GM23338 (cell line): ENCODE measurements around the gene XPNPEP1. TPM values are rescaled to one million over a fixed set of nuclear protein-coding genes. Genes with fewer than 3 reads are reported as not detected.

ENCODE experiments used
- ATAC-seq: fragments of 200-7000 bp; cut with Tn5 transposase; 3 replicates; pipeline ENCODE4 v1.9.1; 2020
- DNase-seq: peaks from one replicate; pipeline ENCODE4 v3.0.0-alpha.2; 2015; ENCODE audit warnings: low spot score
- H2AFZ ChIP-seq: fragments of 200-600 bp; sonication (generic); 2 replicates; pipeline ENCODE4 v1.8.0; 2016; ENCODE audit warnings: antibody characterized with exemption, mild to moderate bottlenecking, moderate library complexity
- H3F3A ChIP-seq: fragments of 200-600 bp; sonication (generic); replicated peaks from 2 replicates; pipeline ENCODE4 v1.8.0; 2017; ENCODE audit warnings: antibody characterized with exemption, mixed run types, low read depth
- H3K27ac ChIP-seq: fragments of 200-600 bp; sonication (generic); 2 replicates; pipeline ENCODE4 v1.6.1; 2016; ENCODE audit warnings: low read depth
- H3K27me3 ChIP-seq: fragments of 200-600 bp; sonication (generic); 2 replicates; pipeline ENCODE4 v1.8.0; 2016; ENCODE audit warnings: mild to moderate bottlenecking, mixed run types, moderate library complexity; ENCODE audit not compliant: insufficient read depth
- H3K36me3 ChIP-seq: fragments of 200-600 bp; sonication (generic); 2 replicates; pipeline ENCODE4 v1.8.0; 2016; ENCODE audit warnings: mild to moderate bottlenecking; ENCODE audit not compliant: insufficient read depth
- H3K4me1 ChIP-seq: fragments of 200-600 bp; sonication (generic); 2 replicates; pipeline ENCODE4 v1.8.0; 2016; ENCODE audit warnings: mild to moderate bottlenecking, moderate library complexity; ENCODE audit not compliant: insufficient read depth
- H3K4me2 ChIP-seq: fragments of 200-600 bp; sonication (generic); 2 replicates; pipeline ENCODE4 v1.7.1; 2017; ENCODE audit warnings: mixed run types
- H3K4me3 ChIP-seq: fragments of 200-600 bp; sonication (generic); 2 replicates; pipeline ENCODE4 v1.6.1; 2016; ENCODE audit warnings: mixed run types
- H3K79me2 ChIP-seq: fragments of 200-600 bp; sonication (generic); replicated peaks from 2 replicates; pipeline ENCODE4 v1.8.0; 2017; ENCODE audit warnings: mild to moderate bottlenecking; ENCODE audit not compliant: insufficient read depth
- H3K9me2 ChIP-seq: fragments of 200-600 bp; sonication (generic); 2 replicates; pipeline ENCODE4 v1.8.0; 2017; ENCODE audit not compliant: insufficient read depth
- H4K20me1 ChIP-seq: fragments of 200-600 bp; sonication (generic); replicated peaks from 2 replicates; pipeline ENCODE4 v1.8.0; 2017; ENCODE audit warnings: mild to moderate bottlenecking; ENCODE audit not compliant: insufficient read depth
- H3K27ac Mint-ChIP-seq: 2 replicates; pipeline ENCODE4 v1.8.0; 2020; ENCODE audit warnings: inconsistent platforms, mild to moderate bottlenecking, moderate library complexity, mixed read lengths
- H3K27me3 Mint-ChIP-seq: 3 replicates; pipeline ENCODE4 v1.8.0; 2022; ENCODE audit warnings: low read depth, mild to moderate bottlenecking, moderate library complexity, mixed read lengths, inconsistent platforms; ENCODE audit not compliant: insufficient read depth, poor library complexity
- H3K36me3 Mint-ChIP-seq: 3 replicates; pipeline ENCODE4 v1.8.0; 2021; ENCODE audit warnings: low read depth, mild to moderate bottlenecking, inconsistent platforms, moderate library complexity, mixed read lengths
- H3K4me1 Mint-ChIP-seq: 3 replicates; pipeline ENCODE4 v1.8.0; 2020; ENCODE audit warnings: mild to moderate bottlenecking, inconsistent platforms, mixed read lengths
- H3K4me3 Mint-ChIP-seq: 3 replicates; pipeline ENCODE4 v1.8.0; 2021; ENCODE audit warnings: moderate library complexity, mild to moderate bottlenecking, inconsistent platforms, mixed read lengths
- H3K9me3 Mint-ChIP-seq: 3 replicates; pipeline ENCODE4 v1.8.0; 2020; ENCODE audit warnings: moderate library complexity, mild to moderate bottlenecking, inconsistent platforms, mixed read lengths
- CREB1 ChIP-seq: fragments of 250-450 bp; sonication (Bioruptor Pico); IDR thresholded peaks from 2 replicates; pipeline ENCODE4 v1.5.0; 2020; ENCODE audit warnings: low read depth, mild to moderate bottlenecking, moderate library complexity
- ETS1 ChIP-seq: IDR thresholded peaks from 2 replicates; pipeline ENCODE4 v1.6.1; 2016; ENCODE audit warnings: antibody characterized with exemption
- EZH2phosphoT487 ChIP-seq: fragments of 200-600 bp; sonication (generic); IDR thresholded peaks from one replicate; pipeline ENCODE4 v1.8.1; 2018; ENCODE audit warnings: antibody characterized with exemption; ENCODE audit not compliant: unreplicated experiment
- JUNB ChIP-seq: IDR thresholded peaks from one replicate; pipeline ENCODE4 v1.6.1; 2016; ENCODE audit warnings: antibody characterized with exemption; ENCODE audit not compliant: unreplicated experiment
- NANOG ChIP-seq: IDR thresholded peaks from 2 replicates; pipeline ENCODE4 v1.6.1; 2016; ENCODE audit warnings: antibody characterized with exemption, borderline replicate concordance
- REST ChIP-seq: IDR thresholded peaks from one replicate; pipeline ENCODE4 v1.6.1; 2018; ENCODE audit warnings: antibody characterized with exemption; ENCODE audit not compliant: unreplicated experiment
- STAT1 ChIP-seq: IDR thresholded peaks from one replicate; pipeline ENCODE4 v1.6.1; 2016; ENCODE audit warnings: antibody characterized with exemption; ENCODE audit not compliant: unreplicated experiment
- ZNF114 ChIP-seq: fragments of 250-450 bp; sonication (Bioruptor Pico); IDR thresholded peaks from 2 replicates; pipeline ENCODE4 v1.5.0; 2020; ENCODE audit warnings: mild to moderate bottlenecking, moderate library complexity
- ZNF331 ChIP-seq: fragments of 250-450 bp; sonication (Bioruptor Pico); IDR thresholded peaks from 2 replicates; pipeline ENCODE4 v1.5.0; 2020; ENCODE audit warnings: low read depth, mild to moderate bottlenecking, moderate library complexity
- polyA plus RNA-seq: library from polyadenylated mRNA; unstranded; fragments of >200 nt; fragmentation: Nextera tagmentation; extraction: Ambion mirVana; gene quantifications from 2 replicates; pipeline ENCODE4 v1.2.1, GENCODE V29; 2016
- total RNA-seq: library from RNA; depleted of rRNA; stranded (reverse); fragments of >200 nt; shearing (Covaris generic); gene quantifications from 2 replicates; pipeline ENCODE4 v1.2.3, GENCODE V29; 2014

Gene XPNPEP1
- total and polyA plus RNA-seq, 2 experiments from 2014 or later: 17.5 to 55.8 TPM

DNA sequence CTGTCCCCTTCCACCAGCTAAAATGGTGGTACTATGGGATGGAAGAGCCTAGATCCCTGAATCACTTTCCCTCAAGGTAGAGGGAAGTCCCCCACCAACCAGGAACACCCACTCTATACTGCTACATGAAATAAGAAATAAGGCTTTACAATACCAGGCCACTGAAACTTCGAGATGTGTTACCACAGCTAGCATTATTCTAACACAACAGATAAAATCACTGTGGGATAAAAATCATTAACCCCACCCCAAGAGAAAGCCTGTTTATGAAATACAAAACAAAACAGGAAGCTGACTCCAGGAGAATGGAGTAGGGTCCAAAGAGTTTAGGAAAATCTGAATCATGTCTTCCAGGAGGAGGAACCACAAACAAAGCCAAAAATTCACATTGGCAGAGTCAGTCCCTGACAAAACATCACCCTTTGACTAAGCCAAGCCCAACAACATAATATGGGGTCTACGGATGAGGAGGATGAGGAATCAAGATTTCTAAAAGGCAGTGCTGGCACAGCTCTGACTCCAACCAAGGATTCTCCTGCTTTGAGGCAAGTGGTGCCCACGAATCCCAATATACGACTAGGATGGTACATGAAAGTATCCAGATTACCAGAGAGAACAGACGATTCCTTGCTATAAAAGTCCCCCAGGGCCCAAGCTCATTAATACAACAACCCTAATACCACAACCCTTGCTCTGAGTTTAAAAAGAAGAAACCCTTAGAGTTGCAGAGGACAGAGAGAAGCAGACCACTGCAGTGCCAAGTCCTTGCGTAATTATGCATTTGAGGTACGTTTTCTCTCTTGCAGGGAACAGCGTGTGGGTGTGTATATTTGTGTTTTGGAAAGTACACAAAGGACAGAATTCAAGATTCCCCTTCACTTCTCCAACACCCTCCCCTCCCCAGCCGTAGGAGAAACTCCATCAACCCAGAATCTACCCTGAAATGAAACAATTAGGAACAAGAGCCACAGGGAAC lies 23.7 kb downstream of the XPNPEP1 start:
- TF ChIP-seq ZNF114 (no peak), ZNF331 (CRISPR knock-in tag) (no peak), ETS1 (no peak), CREB1 (CRISPR knock-in tag) (no peak), NANOG (no peak), REST (no peak), EZH2phosphoT487 (no peak), JUNB (no peak), STAT1 (no peak)
- peaks cover 3% of the 10 kb centered on the region; the same call in 1 of the 2 replicates for H3K36me3 ChIP-seq
- H3K27me3 Mint-ChIP-seq: peaks cover 7% of the 10 kb centered on the region
- H2AFZ ChIP-seq: no peak overlapping the region
- peaks cover 8% of the 10 kb centered on the region; the same call in 1 of the 2 replicates for H3K79me2 ChIP-seq
- H4K20me1 ChIP-seq: peaks cover 15% of the 10 kb centered on the region
- H3K9me3 Mint-ChIP-seq: no peaks in the 10 kb centered on the region
- DNase-seq: no peak
- ATAC-seq: no peak
- no peaks in the 10 kb centered on the region for H3F3A ChIP-seq
- H3K4me1 Mint-ChIP-seq: peaks cover 17% of the 10 kb centered on the region; the same call in 2 of the 3 replicates
- peaks cover 5% of the 10 kb centered on the region; the same call in 1 of the 2 replicates for H3K9me2 ChIP-seq
- no peak overlapping the region for H3K4me3 Mint-ChIP-seq
- no peak overlapping the region for H3K4me2 ChIP-seq
- no peaks in the 10 kb centered on the region for H3K27me3 ChIP-seq
- H3K4me1 ChIP-seq: no peaks in the 10 kb centered on the region
- no peak overlapping the region for H3K4me3 ChIP-seq
- peaks cover 31% of the 10 kb centered on the region for H3K36me3 Mint-ChIP-seq
- no peak overlapping the region for H3K27ac ChIP-seq
- H3K27ac Mint-ChIP-seq: no peak overlapping the region
